K562 (cell line): ENCODE measurements around the gene TIMM22. TPM values are rescaled to one million over a fixed set of nuclear protein-coding genes. Genes with fewer than 3 reads are reported as not detected.

Experiments
- ATAC-seq: fragments of 200-7000 bp; cut with Tn5 transposase; 3 replicates; pipeline ENCODE4 v1.9.1; 2020; ENCODE audit warnings: moderate library complexity
- BruUV-seq: library from RNA; stranded (reverse); fragments of 400-500 nt; replicated peaks from 2 replicates; lab custom pipeline; 2021; lab: Mats Ljungman, UMichigan
- CTCF ChIA-PET: fragments of 300-600 bp; formaldehyde crosslinking; extraction: SDS; loops from one replicate; lab custom pipeline; 2021; ENCODE audit warnings: low intra/inter-chr PET ratio; lab: Yijun Ruan, JAX
- POLR2A ChIA-PET: fragments of 300-600, 350-650 bp; sonication (Branson Sonifier 250); formaldehyde crosslinking; extraction: SDS; loops from one replicate; lab custom pipeline; 2021; ENCODE audit warnings: antibody characterized with exemption, inconsistent platforms; lab: Yijun Ruan, JAX
- DNase-seq, 4 experiments: peaks; one replicate each; pipeline versions ENCODE4 v3.0.0 to v3.0.0-alpha.2; 2011 to 2018; ENCODE audit warnings: low spot score in 3 of 4, mixed read lengths in 3 of 4; ENCODE audit errors: extremely low read depth in 1 of 4
- FAIRE-seq: peaks from 2 replicates; lab custom pipeline; 2011; peaks lifted over from hg19 to GRCh38; lab: Jason Lieb, UNC
- H2AFZ ChIP-seq: 2 replicates; pipeline ENCODE4 v1.6.0; 2011; ENCODE audit warnings: low read depth, low read length, control low read depth, inconsistent platforms
- H3K27ac ChIP-seq: fragments of 200-600 bp; 3 replicates; pipeline ENCODE4 v1.8.0; 2011; ENCODE audit warnings: low read depth, mild to moderate bottlenecking, control low read depth, inconsistent platforms, low read length, moderate library complexity, mixed read lengths; ENCODE audit errors: extremely low read depth
- H3K27me3 ChIP-seq, 2 experiments: fragments of 300-600 bp in 1 of 2; 2 replicates in 1 of 2; 3 replicates in 1 of 2; pipeline versions ENCODE4 v1.6.0 to v1.8.0; 2011; ENCODE audit warnings: inconsistent platforms in 2 of 2, low read length in 2 of 2, mild to moderate bottlenecking in 1 of 2, mixed read lengths in 1 of 2, moderate library complexity in 1 of 2; ENCODE audit not compliant: control insufficient read depth in 2 of 2, insufficient read depth in 2 of 2
- H3K36me3 ChIP-seq: fragments of 300-600 bp; 3 replicates; pipeline ENCODE4 v1.8.0; 2011; ENCODE audit warnings: mild to moderate bottlenecking, low read length, inconsistent platforms; ENCODE audit not compliant: control insufficient read depth, insufficient read depth
- H3K4me1 ChIP-seq, 2 experiments: fragments of 200-600 bp in 1 of 2; replicated peaks in 1 of 2; 2 replicates in 1 of 2; 3 replicates in 1 of 2; pipeline versions ENCODE4 v1.5.1 to v1.8.0; 2011; ENCODE audit warnings: inconsistent platforms in 2 of 2, low read length in 2 of 2, mild to moderate bottlenecking in 1 of 2, mixed read lengths in 1 of 2, moderate library complexity in 1 of 2; ENCODE audit not compliant: control insufficient read depth in 2 of 2, insufficient read depth in 2 of 2
- H3K4me2 ChIP-seq: 2 replicates; pipeline ENCODE4 v1.6.1; 2011; ENCODE audit warnings: low read length, control low read depth, inconsistent platforms, mixed read lengths; ENCODE audit not compliant: insufficient read depth
- H3K4me3 ChIP-seq: fragments of 200-600 bp; sonication (generic), shearing (Covaris generic); 2 replicates; pipeline ENCODE4 v1.5.1; 2016; ENCODE audit warnings: control low read depth, inconsistent platforms
- H3K79me2 ChIP-seq: fragments of 200-600 bp; 3 replicates; pipeline ENCODE4 v1.8.0; 2011; ENCODE audit warnings: low read length, inconsistent platforms; ENCODE audit not compliant: control insufficient read depth, insufficient read depth
- H3K9ac ChIP-seq, 2 experiments: 2 replicates each; pipeline versions ENCODE4 v1.6.0 to v1.6.1; 2011; ENCODE audit warnings: low read depth in 2 of 2, low read length in 2 of 2, control low read depth in 1 of 2, inconsistent platforms in 1 of 2, mild to moderate bottlenecking in 1 of 2, mixed read lengths in 1 of 2; ENCODE audit not compliant: insufficient read depth in 1 of 2
- H3K9me1 ChIP-seq: one replicate; pipeline ENCODE4 v1.6.0; 2011; ENCODE audit warnings: inconsistent platforms, mild to moderate bottlenecking, low read length, moderate library complexity; ENCODE audit not compliant: control insufficient read depth, insufficient read depth
- H3K9me3 ChIP-seq: replicated peaks from 2 replicates; pipeline ENCODE4 v1.5.1; 2011; ENCODE audit warnings: low read depth, low read length, inconsistent platforms; ENCODE audit not compliant: control insufficient read depth, insufficient read depth
- H4K20me1 ChIP-seq: replicated peaks from 2 replicates; pipeline ENCODE4 v1.6.1; 2011; ENCODE audit warnings: low read length, inconsistent platforms, mixed read lengths; ENCODE audit not compliant: control insufficient read depth, insufficient read depth
- CC2D1A ChIP-seq: fragments of 450-650 bp; IDR thresholded peaks from 2 replicates; pipeline ENCODE4 v1.6.1; 2017; ENCODE audit warnings: mild to moderate bottlenecking
- MED1 ChIP-seq: sonication (generic); formaldehyde crosslinking; IDR thresholded peaks from 2 replicates; pipeline ENCODE4 v1.8.1; 2023; ENCODE audit warnings: missing genetic modification reagents, borderline replicate concordance
- PTRF ChIP-seq: fragments of 450-650 bp; IDR thresholded peaks from 2 replicates; pipeline ENCODE4 v1.6.1; 2016; ENCODE audit warnings: mild to moderate bottlenecking, missing genetic modification characterization, missing compliant biosample characterization
- RCOR1 ChIP-seq, 2 experiments: IDR thresholded peaks; 2 replicates each; pipeline ENCODE4 v1.6.1; 2012; ENCODE audit warnings: low read depth in 2 of 2, low read length in 2 of 2, borderline replicate concordance in 1 of 2, improper control_type of control experiment in 1 of 2
- STAG1 ChIP-seq: sonication (generic); formaldehyde crosslinking; IDR thresholded peaks from 2 replicates; pipeline ENCODE4 v1.5.0; 2020; ENCODE audit warnings: missing genetic modification reagents, borderline replicate concordance
- TSC22D4 ChIP-seq: fragments of 450-650 bp; IDR thresholded peaks from 2 replicates; pipeline ENCODE4 v1.6.1; 2016; ENCODE audit warnings: missing genetic modification characterization, missing biosample characterization, control low read depth
- ZNF143 ChIP-seq: sonication (generic); formaldehyde crosslinking; IDR thresholded peaks from 2 replicates; pipeline ENCODE4 v1.9.0; 2022; ENCODE audit warnings: mild to moderate bottlenecking, missing genetic modification reagents
- ZNF3 ChIP-seq: fragments of 250-450 bp; sonication (Bioruptor Pico); IDR thresholded peaks from 2 replicates; pipeline ENCODE4 v1.5.0; 2021; ENCODE audit warnings: mild to moderate bottlenecking, moderate library complexity
- ZNF766 ChIP-seq: fragments of 200-800 bp; sonication (Bioruptor generic); conservative IDR thresholded peaks from 2 replicates; pipeline ENCODE4 v1.6.1; 2016; ENCODE audit warnings: missing genetic modification characterization, missing compliant biosample characterization
- WGBS: fragments of 100-300 bp; shearing (Covaris generic); methylation state at CpG from one replicate; pipeline ENCODE4 v1.1.6; 2016; ENCODE audit warnings: low coverage, mixed read lengths; ENCODE audit not compliant: insufficient coverage; ENCODE audit errors: missing lambda C conversion rate; 5-methylcytosine and 5-hydroxymethylcytosine counted together
- in situ Hi-C: fragments of 300-500 bp; cut with MboI; formaldehyde crosslinking; loops from 4 replicates; pipeline ENCODE4 v1.15.0; 2018; ENCODE audit warnings: inconsistent platforms, mixed read lengths
- intact Hi-C: fragments of 100-400 bp; cut with micrococcal nuclease; formaldehyde crosslinking; loops from 2 replicates; pipeline ENCODE4 v1.14.2; 2022
- polyA plus RNA-seq, 8 experiments: library from polyadenylated mRNA; depleted of rRNA in 4 of 8; stranded (reverse) in 5 of 8; unstranded in 3 of 8; fragments of >200 nt; fragmentation: Nextera tagmentation in 2 of 8; fragmentation: Illumina TruSeq in 1 of 8; extraction: Ambion mirVana in 2 of 8; extraction: Trizol in 1 of 8; gene quantifications; 2 replicates each; pipeline versions ENCODE4 v1.2.1 to v1.2.3, GENCODE V29; 2011 to 2014; ENCODE audit warnings: inconsistent platforms in 1 of 8, missing spikeins in 1 of 8
- total RNA-seq, 7 experiments: library from RNA; depleted of rRNA in 6 of 7; stranded (reverse); fragments of >200 nt in 6 of 7; fragmentation: Illumina TruSeq in 2 of 7; extraction: Trizol in 2 of 7; gene quantifications; 2 replicates each; pipeline versions ENCODE4 v1.2.1 to v1.2.3, GENCODE V29; 2011 to 2021; ENCODE audit warnings: low replicate concordance in 1 of 7

TIMM22 gene
- total and polyA plus RNA-seq, 9 of the 15 experiments (the other 6 are each of a cell fraction or from before 2014, with no cell fraction given): 5.9 to 14.1 (median 10.3) TPM

- no TSS peak for BruUV-seq
- 1% methylated on average over 14 of the region's 24 CpGs for whole genome bisulfite sequencing
- no peak for ATAC-seq
- Histone ChIP-seq H3K9ac (no peak overlapping the region), H3K27me3 (peaks cover 18 to 63% of the 10 kb centered on the region in 2 experiments; a peak in 4 of 5 replicates), H3K4me1 (peaks cover 0 to 11% of the 10 kb centered on the region in 2 experiments; a peak in 2 of 5 replicates), H2AFZ (no peak overlapping the region), H3K9me3 (no peaks in the 10 kb centered on the region), H3K4me2 (no peak overlapping the region), H3K27ac (no peak overlapping the region), H3K36me3 (no peaks in the 10 kb centered on the region), H4K20me1 (no peaks in the 10 kb centered on the region), H3K9me1 (no peaks in the 10 kb centered on the region), H3K79me2 (no peaks in the 10 kb centered on the region), H3K4me3 (no peak overlapping the region)
- no peak for FAIRE-seq
- CTCF ChIA-PET: no interaction called here
- intact Hi-C loops: no loop called here
- POLR2A ChIA-PET: interaction anchor here (0.6 kb wide), 1 partner anchor 324 kb away, joined by 3 read pairs; no protein-coding TSS in a partner anchor
- TF ChIP-seq TSC22D4 (no peak), ZNF766 (CRISPR knock-in tag) (no peak), PTRF (tag) (no peak), MED1 (CRISPR knock-in tag) (no peak), CC2D1A (no peak), ZNF3 (CRISPR knock-in tag) (no peak), ZNF143 (no peak), RCOR1 (IDR thresholded peaks at IDR 0.05; ENCODE audit: borderline replicate concordance in 1 of 2, low read depth in 2 of 2, low read length in 2 of 2) (no peak), STAG1 (CRISPR knock-in tag) (no peak)
- in situ Hi-C loops: no loop called here
- DNase-seq: no peak
These were observed 39.4 kb downstream of the TIMM22 start for GRCh38 chr17:1036171-1036844.
